Measurements from ENCODE around the gene STK38L.

GRCh38 chr12:27217590-27217989 lies 26.5 kb upstream of the STK38L start:
- TF ChIP-seq POLR2AphosphoS5 (IDR thresholded peaks at IDR 0.05; ENCODE audit: low read depth, low read length) (no peak), SIN3A (IDR thresholded peaks at IDR 0.05; ENCODE audit: borderline replicate concordance, insufficient read depth, low read depth, low read length) (no peak), TCF7L2 (IDR thresholded peaks at IDR 0.05; ENCODE audit: low read depth, low read length) (no peak)
- TF ChIP-seq, protein P1, sequence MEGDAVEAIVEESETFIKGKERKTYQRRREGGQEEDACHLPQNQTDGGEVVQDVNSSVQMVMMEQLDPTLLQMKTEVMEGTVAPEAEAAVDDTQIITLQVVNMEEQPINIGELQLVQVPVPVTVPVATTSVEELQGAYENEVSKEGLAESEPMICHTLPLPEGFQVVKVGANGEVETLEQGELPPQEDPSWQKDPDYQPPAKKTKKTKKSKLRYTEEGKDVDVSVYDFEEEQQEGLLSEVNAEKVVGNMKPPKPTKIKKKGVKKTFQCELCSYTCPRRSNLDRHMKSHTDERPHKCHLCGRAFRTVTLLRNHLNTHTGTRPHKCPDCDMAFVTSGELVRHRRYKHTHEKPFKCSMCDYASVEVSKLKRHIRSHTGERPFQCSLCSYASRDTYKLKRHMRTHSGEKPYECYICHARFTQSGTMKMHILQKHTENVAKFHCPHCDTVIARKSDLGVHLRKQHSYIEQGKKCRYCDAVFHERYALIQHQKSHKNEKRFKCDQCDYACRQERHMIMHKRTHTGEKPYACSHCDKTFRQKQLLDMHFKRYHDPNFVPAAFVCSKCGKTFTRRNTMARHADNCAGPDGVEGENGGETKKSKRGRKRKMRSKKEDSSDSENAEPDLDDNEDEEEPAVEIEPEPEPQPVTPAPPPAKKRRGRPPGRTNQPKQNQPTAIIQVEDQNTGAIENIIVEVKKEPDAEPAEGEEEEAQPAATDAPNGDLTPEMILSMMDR (IDR thresholded peaks at IDR 0.05): no peak
- TF ChIP-seq, protein P2, sequence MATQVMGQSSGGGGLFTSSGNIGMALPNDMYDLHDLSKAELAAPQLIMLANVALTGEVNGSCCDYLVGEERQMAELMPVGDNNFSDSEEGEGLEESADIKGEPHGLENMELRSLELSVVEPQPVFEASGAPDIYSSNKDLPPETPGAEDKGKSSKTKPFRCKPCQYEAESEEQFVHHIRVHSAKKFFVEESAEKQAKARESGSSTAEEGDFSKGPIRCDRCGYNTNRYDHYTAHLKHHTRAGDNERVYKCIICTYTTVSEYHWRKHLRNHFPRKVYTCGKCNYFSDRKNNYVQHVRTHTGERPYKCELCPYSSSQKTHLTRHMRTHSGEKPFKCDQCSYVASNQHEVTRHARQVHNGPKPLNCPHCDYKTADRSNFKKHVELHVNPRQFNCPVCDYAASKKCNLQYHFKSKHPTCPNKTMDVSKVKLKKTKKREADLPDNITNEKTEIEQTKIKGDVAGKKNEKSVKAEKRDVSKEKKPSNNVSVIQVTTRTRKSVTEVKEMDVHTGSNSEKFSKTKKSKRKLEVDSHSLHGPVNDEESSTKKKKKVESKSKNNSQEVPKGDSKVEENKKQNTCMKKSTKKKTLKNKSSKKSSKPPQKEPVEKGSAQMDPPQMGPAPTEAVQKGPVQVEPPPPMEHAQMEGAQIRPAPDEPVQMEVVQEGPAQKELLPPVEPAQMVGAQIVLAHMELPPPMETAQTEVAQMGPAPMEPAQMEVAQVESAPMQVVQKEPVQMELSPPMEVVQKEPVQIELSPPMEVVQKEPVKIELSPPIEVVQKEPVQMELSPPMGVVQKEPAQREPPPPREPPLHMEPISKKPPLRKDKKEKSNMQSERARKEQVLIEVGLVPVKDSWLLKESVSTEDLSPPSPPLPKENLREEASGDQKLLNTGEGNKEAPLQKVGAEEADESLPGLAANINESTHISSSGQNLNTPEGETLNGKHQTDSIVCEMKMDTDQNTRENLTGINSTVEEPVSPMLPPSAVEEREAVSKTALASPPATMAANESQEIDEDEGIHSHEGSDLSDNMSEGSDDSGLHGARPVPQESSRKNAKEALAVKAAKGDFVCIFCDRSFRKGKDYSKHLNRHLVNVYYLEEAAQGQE (IDR thresholded peaks at IDR 0.05; ENCODE audit: insufficient read depth in 1 of 2, low read depth in 2 of 2, low read length in 1 of 2): no peak
